ENCODE results near the gene PPIF.

PPIF gene

DNA sequence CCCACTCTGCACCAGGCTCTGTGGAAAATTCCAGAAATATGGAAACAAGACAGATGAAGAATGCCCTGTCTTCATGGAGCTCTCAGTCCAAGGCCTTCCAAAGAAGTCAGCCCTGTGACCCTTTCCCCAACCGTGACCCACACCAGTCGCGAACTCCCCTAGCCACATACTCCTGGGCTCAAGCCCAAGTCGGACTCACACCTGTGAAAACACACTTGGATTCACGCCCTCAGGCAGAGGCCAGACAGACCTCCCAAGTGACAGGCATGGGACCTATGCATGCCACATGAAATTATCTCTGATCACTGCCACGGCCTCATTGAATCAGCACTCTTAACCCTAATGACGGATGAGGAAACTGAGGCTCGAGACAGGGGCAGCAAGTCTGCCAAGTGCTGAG lies 55.7 kb downstream of the PPIF start:
- H3K4me1 ChIP-seq (ENCODE audit: control insufficient read depth, insufficient read depth, low read length) = peaks cover 94% of the 10 kb centered on the region
- peaks cover 14% of the 10 kb centered on the region for H3K36me3 ChIP-seq (ENCODE audit: control insufficient read depth, insufficient read depth, low read length, severe bottlenecking)
- no peaks in the 10 kb centered on the region for H3K9me3 ChIP-seq (ENCODE audit: control insufficient read depth, low read length)
- DNase-seq (ENCODE audit: low read depth) = no peak
- peak overlapping the region; percentile 91 for H3K9ac ChIP-seq (ENCODE audit: low read length)
- peak overlapping the region; percentile 37 for H3K4me3 ChIP-seq (ENCODE audit: low read length)
- no peaks in the 10 kb centered on the region for H3K27me3 ChIP-seq (replicated peaks; ENCODE audit: control insufficient read depth, insufficient read depth, low read length)

DNA sequence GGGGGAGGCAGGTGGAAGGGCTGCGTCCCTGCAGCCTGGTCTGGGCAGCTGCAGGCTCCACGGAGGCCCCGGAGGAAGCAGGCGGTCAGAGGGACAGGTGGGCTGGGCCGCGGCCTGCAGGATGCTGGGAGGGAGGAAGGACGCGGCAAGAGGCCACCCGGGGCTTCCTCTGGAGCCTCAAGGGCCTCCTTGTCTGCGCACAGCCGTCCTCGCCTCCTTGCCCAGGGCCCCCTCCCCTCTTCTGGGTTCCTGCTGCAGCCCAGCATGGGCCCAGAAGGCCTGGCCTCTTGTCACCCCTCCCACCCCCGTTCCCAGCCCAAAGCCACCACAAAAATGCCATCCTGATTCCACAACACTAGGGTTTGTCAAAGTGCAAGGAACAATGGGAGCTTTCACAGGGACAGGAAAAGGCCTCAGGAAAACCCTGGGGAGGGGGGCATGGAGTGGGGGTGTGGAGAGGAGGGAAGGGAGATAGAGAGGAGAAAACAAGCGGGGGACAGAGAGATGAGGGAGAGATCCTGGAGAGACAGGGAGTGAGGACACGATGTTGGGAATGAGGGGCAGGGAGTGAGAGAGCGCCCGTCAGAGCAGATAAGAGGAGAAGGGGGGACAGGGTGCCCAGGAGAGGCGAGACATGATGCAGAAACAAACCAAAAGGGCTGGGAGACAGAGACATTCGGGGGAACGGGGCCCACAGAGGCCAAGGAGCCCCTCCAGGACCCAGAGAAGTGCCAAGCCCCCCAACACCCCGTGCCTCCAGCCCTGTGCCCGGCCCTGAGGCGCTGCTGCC lies 56.4 kb downstream of the PPIF start:
- no peaks in the 10 kb centered on the region for H3K9me3 ChIP-seq (ENCODE audit: control insufficient read depth, low read length)
- H3K4me1 ChIP-seq (ENCODE audit: control insufficient read depth, insufficient read depth, low read length) = peaks cover 94% of the 10 kb centered on the region
- peak; percentile 33 for DNase-seq (ENCODE audit: low read depth)
- H3K9ac ChIP-seq (ENCODE audit: low read length) = peak overlapping the region; percentile 91
- no peaks in the 10 kb centered on the region for H3K27me3 ChIP-seq (replicated peaks; ENCODE audit: control insufficient read depth, insufficient read depth, low read length)
- H3K36me3 ChIP-seq (ENCODE audit: control insufficient read depth, insufficient read depth, low read length, severe bottlenecking) = peaks cover 20% of the 10 kb centered on the region
- peak overlapping the region; percentile 51 for H3K4me3 ChIP-seq (ENCODE audit: low read length)

DNA sequence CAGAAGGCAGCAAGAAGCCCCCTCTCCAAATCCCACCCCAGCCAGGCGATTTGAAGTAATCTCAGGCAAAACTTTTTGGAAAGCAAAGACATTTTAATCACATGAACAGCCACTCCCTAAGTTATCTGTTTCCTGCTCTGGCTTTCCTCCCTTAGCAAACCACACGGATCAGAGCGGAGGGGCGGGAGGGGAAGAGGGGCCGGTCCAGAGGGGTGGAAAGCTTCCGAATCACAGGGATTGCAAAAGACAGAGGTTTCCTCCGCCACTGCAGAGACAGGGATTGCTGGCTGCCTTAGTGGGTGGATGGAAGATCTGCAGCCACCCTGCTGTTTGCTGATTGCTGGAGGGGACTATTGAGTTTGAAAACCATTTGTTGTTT lies 57.0 kb downstream of the PPIF start:
- peaks cover 95% of the 10 kb centered on the region for H3K4me1 ChIP-seq (ENCODE audit: control insufficient read depth, insufficient read depth, low read length)
- peak overlapping the region; percentile 51 for H3K4me3 ChIP-seq (ENCODE audit: low read length)
- H3K9ac ChIP-seq (ENCODE audit: low read length) = peak overlapping the region; percentile 91
- H3K27me3 ChIP-seq (replicated peaks; ENCODE audit: control insufficient read depth, insufficient read depth, low read length) = no peaks in the 10 kb centered on the region
- peaks cover 20% of the 10 kb centered on the region for H3K36me3 ChIP-seq (ENCODE audit: control insufficient read depth, insufficient read depth, low read length, severe bottlenecking)
- DNase-seq (ENCODE audit: low read depth) = peak; percentile 94
- no peaks in the 10 kb centered on the region for H3K9me3 ChIP-seq (ENCODE audit: control insufficient read depth, low read length)

DNA sequence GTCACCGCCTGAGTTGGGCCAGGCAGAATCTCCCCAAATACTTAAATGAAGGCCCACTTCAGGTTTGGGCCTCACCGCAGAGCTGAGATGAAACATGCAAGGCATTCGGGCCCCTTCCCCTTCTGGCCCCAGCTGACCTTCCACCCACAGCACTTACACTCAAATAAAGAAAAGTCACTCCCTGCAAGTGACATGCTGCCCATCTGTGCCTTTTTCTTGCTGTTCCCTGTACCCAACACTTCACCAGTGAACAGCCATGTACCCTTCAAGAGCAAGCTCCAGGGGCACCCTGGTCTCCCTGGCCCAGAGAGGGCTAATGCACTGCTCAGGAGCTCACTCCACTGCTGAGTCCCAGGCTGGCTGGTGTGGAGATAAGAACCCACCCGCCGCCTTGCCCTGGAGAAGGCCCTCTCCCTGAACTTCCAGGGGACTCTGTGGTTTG lies 57.4 kb downstream of the PPIF start:
- H3K27me3 ChIP-seq (replicated peaks; ENCODE audit: control insufficient read depth, insufficient read depth, low read length) = no peaks in the 10 kb centered on the region
- H3K4me3 ChIP-seq (ENCODE audit: low read length) = peak overlapping the region; percentile 49
- peak overlapping the region; percentile 80 for H3K9ac ChIP-seq (ENCODE audit: low read length)
- H3K9me3 ChIP-seq (ENCODE audit: control insufficient read depth, low read length) = no peaks in the 10 kb centered on the region
- DNase-seq (ENCODE audit: low read depth) = no peak
- H3K36me3 ChIP-seq (ENCODE audit: control insufficient read depth, insufficient read depth, low read length, severe bottlenecking) = peaks cover 20% of the 10 kb centered on the region
- peaks cover 97% of the 10 kb centered on the region for H3K4me1 ChIP-seq (ENCODE audit: control insufficient read depth, insufficient read depth, low read length)
